D721Med (cell line): ENCODE data around the gene CDH4.

Source experiments
- DNase-seq: peaks from one replicate; pipeline ENCODE4 v3.0.0; 2011; ENCODE audit warnings: low spot score; ENCODE audit not compliant: insufficient read length
- FAIRE-seq: peaks from 2 replicates; lab custom pipeline; 2011; peaks lifted over from hg19 to GRCh38; lab: Jason Lieb, UNC
- TF ChIP-seq, protein P1 (sequence below): IDR thresholded peaks from 2 replicates; pipeline ENCODE4 v1.5.1; 2012; ENCODE audit warnings: mild to moderate bottlenecking, control low read depth; ENCODE audit not compliant: insufficient read depth; ENCODE audit errors: missing control alignments

Gene CDH4

DNA sequence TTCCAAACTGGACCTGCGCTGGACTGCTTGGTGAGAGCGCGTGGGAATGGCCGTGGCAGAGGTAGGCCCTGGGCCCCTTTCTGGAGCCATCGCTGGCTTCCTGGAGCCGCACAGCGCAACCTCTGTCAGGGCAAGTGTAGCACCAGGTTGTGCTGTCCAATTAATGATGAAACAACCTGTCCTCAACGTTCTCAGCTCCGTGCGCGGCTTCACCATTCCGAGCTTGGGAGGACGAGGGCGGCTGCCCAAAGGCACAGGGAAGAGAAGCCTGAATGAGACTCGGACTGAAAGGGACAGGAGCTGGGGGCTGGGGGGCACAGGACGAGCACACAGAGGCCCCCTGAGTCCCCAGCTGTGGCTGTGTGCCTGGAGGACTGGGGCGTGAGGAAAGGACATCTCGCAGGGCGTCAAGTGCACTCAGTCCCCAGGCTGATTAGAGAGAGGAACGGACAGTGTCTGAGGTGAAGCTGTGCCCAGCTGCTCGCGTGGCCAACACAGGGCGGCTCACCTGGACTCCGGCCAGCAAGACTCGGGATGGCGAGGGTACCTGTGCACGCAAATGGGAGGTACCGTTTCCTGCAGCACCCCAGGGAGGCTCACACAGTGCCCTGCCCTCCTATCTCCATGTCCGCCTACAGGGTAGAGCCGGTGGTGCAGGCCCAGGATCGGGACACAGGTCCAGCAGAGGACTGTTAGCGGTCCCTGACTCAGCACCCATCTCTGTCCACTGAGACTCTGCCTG, 410.3 kb downstream of the CDH4 start:
- FAIRE-seq (no peak), DNase-seq (no peak)
- TF ChIP-seq, protein P1, sequence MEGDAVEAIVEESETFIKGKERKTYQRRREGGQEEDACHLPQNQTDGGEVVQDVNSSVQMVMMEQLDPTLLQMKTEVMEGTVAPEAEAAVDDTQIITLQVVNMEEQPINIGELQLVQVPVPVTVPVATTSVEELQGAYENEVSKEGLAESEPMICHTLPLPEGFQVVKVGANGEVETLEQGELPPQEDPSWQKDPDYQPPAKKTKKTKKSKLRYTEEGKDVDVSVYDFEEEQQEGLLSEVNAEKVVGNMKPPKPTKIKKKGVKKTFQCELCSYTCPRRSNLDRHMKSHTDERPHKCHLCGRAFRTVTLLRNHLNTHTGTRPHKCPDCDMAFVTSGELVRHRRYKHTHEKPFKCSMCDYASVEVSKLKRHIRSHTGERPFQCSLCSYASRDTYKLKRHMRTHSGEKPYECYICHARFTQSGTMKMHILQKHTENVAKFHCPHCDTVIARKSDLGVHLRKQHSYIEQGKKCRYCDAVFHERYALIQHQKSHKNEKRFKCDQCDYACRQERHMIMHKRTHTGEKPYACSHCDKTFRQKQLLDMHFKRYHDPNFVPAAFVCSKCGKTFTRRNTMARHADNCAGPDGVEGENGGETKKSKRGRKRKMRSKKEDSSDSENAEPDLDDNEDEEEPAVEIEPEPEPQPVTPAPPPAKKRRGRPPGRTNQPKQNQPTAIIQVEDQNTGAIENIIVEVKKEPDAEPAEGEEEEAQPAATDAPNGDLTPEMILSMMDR, result no peak

DNA sequence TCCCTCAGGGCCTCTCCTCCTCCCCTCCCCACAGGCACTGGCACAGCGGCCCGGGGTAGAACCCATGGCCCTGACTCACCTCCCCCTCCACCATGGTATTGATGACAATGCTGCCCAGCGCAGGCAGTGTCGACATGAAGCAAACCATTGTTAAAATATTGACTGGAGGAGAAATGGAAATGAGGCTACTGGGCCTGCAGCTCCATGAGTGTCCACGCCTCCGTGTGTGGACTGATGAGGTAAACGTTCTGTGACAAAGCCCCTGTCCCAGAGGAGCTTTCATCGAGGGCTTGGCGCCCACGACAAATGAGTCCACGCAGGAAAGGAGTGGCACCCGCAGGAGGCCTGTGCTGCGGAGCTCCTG, 410.9 kb downstream of the CDH4 start:
- no peak for FAIRE-seq
- DNase-seq, result no peak
- TF ChIP-seq, protein P1, result no peak

DNA sequence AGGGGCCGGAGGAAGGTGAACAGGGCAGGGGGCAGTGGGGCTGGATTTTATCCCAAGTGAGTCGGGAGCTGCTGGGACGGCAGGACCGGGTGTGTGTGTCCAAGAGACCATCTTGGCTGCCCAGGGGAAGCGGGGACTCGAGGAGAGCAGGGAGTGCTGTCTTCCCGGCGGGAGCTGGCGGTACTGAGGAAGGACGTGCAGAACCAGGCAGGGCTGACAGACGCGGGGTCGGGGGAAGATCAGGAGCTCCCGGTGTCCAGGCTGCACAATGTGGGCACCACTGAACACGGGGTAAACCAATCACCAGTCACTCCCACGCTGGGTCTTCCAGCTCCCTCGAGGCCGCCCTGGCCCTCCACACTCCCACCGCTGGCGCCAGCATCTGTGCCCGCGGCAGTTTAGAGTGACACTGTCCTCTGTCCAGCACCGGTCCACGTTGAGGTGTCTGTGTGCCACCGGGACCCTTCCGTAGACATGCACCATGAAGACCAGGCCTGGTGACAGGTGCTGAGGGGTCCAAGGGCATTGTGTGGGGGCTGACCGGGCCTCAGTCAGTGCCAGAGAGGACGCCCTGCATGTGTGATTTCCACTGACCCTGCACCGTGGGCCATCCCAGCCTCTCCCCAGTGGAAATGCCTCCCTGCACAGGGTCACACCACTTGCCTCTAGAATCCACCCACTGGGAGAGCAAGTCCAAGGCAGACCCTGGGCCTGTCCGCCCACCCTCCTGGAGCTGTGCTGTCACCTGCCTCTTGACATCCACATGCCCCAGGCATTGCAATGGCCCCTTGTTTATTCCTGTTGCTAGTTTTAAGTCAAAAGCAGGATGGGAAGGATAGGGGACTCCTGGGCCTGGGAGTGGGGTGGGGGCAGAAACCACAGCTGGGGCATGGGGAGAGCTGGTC, 411.7 kb downstream of the CDH4 start:
- DNase-seq (no peak), FAIRE-seq (no peak)
- TF ChIP-seq, protein P1, result no peak

DNA sequence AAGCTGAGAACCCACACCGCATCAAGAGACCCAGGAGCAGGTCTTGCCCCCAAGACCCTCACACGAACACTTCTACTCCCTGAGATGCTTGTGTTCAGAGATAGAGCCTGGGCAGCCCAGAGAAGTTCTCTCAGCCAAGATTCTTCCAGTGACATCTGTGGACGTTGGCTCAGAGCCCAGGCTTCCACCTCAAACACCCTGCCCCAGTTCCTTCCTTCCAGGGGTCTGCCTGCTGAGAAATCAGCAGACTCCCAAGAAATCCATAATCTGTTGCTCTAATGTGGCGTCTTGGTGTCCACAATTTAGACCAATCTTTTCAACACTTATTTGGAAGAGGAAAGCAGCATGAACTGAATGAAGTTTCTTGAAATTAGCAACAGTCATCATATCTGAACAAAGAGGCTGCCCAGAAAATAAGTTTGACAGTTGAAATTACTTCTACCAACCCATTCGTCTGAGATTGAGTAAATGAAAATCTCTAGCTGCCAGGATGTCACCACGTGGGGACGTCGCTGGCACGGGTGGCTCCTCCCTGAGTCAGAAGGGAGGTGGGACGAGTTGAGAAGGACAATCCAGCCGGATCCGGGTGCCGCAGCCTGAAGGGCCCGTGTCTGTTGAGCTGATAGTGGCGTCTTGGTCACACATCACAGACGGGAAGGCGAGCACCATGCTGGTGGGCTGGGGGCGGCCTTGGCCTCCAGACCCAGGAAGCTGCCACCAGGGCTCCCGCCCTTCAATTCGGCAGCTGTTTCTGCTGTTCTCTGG, 412.7 kb downstream of the CDH4 start:
- TF ChIP-seq, protein P1, result no peak
- FAIRE-seq, result no peak
- DNase-seq, result no peak

DNA sequence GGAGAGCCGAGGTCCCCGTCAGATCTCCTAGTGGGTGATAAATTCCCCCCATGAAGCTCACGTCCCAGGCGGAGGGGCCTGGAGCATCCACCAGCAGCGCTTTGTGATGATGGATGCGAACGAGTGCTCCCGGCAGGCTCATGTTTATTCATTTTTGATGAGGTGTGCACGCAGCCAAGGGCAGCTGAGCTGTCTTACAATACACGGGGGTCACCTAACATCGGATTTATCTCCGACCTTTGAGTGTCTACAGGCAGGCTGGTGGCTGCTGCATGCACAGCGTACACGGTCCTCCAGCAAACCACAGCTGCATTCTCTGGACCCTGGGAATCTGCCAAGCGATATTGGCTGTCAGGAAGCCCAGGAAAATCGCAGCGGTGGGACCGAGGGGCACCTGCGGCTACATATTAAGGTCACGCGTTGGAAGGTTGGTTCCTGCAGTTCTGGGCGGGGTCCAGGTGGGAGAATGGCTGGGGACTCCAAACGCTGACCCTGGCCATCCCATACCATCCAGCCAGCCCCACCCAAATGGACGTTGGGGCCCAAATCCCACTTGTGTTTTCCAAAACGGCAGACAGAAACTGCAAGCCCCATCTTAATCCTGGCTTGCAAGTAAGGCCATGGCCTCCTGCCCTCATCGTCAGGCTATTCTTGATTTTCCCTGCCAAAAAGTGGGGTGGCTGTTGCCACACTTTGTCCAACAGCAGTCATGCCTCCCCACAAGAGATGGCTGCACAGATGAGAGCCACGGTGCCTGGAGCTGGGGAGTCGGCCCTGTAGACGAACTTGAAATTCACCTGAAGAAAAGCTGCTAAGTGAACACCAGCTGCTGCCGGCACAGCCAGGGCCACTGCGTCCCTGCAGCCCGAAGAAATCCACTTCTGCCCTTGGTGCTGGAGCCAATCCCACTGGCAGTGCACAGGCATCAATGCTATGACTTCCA, 413.7 kb downstream of the CDH4 start:
- no peak for FAIRE-seq

DNA sequence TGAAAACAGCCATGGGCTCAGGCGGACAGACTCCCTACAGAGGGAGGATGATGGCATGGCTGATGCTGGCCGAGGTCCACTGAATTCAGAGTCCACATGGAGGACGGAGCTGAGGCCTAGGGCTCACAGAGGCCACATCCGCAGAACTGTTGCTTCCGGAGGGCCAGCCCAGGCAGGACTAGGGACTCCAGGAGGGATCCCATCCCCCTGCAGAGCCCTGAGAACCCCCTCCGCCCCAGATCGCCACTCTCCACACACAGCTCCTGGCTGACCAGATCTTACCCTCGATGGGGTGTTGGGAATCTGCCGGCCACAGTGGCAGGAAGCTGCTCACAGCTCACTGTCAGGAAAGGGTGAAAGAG, 414.4 kb downstream of the CDH4 start:
- no peak for FAIRE-seq
- TF ChIP-seq, protein P1, result no peak
- DNase-seq, result no peak

More for the DNA sequence above, 413.7 kb downstream of the CDH4 start:
- no peak for DNase-seq
- TF ChIP-seq, protein P1, result no peak
